ENCODE data around the gene TGFBR3L.

Gene TGFBR3L

DNA sequence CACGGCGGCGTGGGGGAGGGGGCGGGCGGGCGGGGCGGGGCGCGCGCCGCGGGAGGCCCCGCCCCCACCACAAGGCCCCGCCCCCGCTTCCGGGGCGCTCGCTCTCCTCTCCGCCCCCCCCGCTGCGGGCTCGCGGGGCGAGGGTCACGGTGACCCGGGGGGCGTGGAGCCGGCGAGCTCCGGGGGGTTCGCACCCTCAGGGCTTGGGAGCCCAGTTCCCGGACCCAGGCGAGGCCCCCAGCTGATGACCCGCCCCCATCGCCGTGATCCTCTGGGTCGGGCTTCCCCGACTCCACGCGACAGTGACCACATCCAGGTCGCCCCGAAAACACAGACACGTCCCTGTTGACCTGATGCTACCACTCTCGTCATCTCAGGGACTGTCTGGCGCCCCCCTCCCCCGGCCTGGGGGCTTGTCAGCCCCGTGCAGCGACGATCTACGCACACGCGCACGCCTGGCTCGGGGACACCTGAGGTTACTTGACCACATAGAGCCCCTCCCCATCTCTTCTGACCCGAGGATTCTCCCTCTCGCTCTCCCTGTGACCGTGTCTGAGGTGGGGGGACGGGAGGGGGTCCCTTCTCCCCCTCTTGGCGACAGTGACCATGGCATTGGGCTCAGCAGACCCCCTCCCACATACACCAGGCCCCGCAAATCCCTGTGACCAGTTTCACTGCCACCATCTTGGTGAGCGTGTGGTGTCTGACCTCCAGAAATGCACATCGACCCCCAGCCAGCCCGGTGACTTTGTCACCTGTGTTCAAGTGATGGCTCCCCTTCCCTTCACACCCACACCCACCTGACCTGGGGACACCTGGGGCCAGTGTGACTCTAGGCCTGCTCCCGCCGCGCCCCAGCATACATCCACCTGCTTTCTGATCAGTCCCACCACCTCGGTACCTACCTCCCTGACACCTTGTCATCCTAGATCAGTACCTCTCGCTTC lies 10.3 kb upstream of the TGFBR3L start:
- peak; percentile 88 for DNase-seq (ENCODE audit: low spot score)

- no peak for DNase-seq (ENCODE audit: low spot score)
These were observed 9.4 kb upstream of the TGFBR3L start for GRCh38 chr19:7905268-7905667.

DNA sequence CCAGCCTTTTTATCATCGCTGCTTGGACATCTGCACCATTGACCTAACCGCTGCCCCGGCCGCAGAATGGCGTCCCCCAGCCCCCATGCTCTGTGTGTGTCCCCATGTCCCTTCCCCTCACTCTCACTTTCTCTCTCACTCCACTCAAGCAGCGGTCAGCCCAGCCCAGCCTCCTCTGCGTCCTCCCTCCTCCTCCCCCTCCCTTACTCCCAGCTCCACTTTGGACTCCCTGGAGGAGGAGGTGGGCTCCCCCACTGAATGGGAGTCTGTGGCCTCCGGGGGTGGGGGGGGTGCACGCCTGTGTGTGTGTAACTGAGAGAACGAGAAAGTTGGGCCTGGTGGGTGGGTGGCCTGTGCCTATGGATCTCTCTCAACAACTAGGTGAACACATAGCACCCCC lies 8.8 kb upstream of the TGFBR3L start:
- DNase-seq (ENCODE audit: low spot score): no peak

- no peak for DNase-seq (ENCODE audit: low spot score)
These were observed 7.5 kb upstream of the TGFBR3L start for GRCh38 chr19:7907122-7907521.

DNA sequence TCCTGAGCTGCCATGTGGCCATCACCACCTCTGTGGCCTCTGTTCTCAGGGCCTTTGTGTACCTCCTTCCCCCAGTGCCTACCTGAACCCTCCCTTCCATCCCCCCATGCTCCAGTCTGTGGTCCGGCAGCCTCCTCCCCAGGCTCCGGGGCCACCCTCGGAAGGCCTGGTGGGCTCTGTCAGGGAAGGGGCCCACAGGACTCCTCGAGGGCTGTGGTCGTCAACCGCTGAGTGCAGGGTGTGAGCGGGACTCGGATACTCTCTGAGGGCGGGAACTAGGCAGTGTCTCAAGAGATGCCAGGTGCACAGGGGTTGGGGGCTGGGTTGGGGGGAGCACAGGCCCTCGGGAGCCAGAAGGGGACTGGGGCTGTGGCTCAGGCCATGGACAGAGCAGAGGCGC lies 7.1 kb upstream of the TGFBR3L start:
- no peak for DNase-seq (ENCODE audit: low spot score)

DNA sequence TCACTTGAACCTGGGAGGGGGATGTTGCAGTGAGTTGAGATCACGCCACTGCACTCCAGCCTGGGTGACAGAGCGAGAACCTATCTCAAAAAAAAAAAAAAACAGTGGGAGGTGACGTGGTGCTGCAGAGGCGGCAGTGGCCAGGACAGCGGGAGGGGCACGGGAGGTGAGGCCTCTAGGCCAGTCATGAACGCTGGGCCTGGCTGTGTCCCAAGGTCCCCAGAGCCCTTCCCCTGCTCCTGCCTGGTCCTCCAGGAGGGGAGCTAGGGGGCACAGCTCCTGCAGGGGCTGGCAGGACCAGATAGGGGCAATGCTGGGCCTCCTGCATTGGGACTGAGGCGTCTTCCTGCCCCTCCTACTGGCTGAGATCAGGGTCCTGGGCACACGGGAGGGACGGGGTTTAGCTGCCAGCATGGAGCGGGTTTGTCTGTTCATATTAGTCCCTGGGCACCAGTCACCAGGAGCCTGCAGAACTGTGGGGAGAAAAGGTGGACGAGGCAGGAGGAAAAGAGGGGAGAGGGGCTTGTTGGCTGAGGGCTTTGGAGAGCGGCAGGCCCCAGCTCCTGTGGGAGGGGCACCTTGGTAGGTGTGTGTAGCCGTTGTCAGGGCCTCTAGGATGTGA lies 6.4 kb upstream of the TGFBR3L start:
- DNase-seq (ENCODE audit: low spot score): no peak

DNA sequence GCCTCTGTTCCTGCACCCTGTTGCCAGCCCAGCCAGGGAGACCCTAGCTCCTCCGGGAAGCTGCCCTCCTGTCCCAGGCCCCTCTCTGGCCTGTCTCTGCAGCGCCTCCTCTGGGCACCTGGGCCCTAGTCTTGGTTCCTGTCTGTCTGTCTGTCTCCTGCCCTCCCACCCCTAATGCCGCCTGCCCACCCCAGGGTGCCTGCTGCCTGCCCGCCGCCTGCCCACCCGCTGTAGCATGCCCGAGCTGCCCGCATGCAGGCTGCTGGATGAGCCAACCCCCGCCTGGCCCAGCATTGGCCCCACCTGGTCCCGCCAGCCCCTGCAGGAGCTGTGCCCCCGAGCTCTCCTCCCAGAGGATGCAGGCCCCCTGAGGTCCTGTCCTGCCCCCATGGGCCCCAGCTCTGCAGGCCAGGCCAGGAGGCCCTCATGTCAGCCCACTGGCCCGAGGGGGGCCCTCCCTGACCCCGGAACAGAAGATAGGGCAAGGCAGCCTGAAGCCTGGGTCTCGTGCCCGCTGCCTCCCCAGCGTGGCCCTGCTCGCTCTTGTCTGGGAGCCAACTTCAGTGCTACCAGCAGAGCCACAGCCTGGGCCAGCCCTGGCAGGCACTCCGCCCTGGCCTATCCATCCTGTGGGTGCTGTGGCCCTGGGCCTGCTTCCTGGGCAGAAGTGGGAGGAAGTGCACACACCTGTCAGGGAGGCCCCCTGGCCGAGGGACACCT lies 5.7 kb upstream of the TGFBR3L start:
- no peak for DNase-seq (ENCODE audit: low spot score)

DNA sequence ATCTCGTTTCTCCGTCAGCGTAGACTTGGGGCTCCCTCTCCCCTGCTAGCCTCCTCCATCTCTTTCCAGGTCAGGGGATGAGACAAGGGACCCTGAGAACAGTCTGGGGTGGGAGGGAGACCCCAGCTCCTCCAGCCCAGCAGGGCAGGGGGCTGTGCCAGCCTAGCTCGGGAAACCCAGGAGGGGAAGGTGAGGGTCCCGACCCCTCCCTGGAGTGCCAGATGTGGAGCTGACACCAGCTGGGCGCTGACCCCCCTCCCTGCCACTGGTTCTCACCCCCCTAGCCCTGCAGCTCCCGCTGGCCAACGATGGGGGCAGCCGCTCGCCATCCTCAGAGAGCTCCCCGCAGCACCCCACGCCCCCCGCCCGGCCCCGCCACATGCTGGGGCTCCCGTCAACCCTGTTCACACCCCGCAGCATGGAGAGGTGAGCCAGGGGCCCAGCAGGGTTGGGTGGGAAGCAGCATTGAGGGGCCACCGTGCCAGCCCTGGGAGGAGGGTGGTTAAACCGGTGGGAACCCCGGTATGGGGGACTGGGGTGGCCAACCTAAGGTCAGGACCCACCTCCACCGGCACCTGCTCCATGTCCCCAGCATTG lies 5.1 kb upstream of the TGFBR3L start:
- no peak for DNase-seq (ENCODE audit: low spot score)

- DNase-seq (ENCODE audit: low spot score): no peak
These were observed 4.1 kb upstream of the TGFBR3L start for GRCh38 chr19:7910321-7911161.

- DNase-seq (ENCODE audit: low spot score): no peak
These were observed 3.0 kb upstream of the TGFBR3L start for GRCh38 chr19:7911508-7912143.

DNA sequence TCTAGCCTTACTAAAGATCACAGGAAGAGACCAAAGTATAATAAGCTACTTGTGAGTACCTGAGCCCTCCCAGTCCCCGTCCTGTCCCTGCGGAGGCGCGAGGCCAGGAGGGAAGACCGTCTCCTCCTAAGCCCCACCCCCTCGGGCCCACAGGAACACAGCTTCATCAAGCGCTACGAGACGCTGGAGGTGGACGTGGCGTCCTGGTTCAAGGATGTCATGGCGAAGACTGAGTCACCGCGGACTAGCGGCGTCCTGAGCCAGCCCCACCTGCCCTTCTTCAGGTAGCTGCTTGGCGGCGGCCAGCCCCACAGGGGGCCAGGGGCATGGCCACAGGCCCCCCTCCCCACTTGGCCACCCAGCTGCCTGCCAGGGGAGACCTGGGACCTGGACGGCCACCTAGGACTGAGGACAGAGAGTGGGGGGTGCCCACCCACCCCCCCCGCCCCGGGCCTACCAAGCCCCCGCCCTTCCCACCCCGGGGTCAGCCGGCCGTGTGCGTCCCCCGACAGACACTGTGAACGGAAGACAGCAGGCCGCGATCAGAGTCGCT lies 2.4 kb upstream of the TGFBR3L start:
- no peak for DNase-seq (ENCODE audit: low spot score)

DNA sequence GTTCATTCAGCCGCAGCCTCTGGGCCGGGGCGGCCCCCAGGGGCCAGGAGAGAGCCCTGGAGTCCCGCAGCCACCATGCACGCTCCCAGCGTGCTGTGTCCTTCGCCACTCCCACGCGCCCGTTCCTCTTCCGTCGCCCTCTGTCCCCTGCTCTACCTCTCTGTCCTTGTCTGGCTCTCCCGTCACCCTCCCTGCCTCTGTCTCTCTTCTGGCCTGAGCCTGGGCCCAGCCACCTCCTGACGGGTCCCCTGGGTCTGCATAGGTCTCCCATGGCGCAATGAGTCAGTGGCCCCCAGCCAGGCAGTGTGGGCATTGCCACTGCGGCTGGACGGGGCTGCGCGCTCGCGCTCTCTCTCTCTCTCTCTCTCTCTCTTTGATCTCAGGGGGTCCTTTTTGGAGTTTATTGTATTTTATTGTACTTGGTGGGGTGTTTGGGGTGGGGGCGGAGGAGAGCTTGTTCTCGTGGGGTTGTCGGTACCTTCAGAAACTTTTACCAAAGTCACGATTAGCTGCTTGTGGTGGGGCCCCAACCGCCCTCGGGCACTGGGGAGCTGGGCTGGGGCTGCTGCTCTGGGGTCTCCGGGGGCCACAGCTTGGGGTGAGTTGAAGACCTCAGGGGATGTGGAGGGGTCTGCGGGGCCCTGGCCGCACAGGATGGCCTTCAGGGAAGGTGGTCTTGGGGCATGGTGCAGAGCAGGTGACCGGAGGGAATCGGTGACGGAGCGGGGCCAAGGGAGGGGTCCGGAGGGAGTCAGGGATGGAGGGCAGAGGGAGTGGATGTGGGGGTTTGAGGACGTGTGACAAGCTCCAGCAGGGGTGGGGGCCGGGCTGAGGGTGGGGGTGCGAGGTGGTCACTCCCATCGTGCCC lies 1.7 kb upstream of the TGFBR3L start:
- no peak for DNase-seq (ENCODE audit: low spot score)

GRCh38 chr19:7913652-7914051 lies 978 bp upstream of the TGFBR3L start:
- no peak for DNase-seq (ENCODE audit: low spot score)

DNA sequence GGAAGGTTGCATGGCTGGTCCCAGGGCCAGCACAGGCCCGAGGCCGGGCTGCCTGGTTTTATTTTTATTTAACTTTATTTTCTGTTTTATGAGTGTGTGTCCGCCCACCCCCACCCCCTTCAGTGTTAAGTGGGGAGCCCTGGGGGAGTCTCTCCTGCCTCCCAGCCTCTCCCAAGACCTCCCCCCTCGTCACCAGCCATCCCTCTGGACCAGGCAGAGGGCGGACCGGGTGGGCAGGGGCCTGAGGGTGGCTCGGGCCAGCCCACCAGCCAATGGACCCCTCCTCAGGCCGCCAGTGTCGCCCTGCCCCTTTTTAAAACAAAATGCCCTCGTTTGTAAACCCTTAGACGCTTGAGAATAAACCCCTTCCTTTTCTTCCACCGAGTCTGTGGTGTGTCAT lies 531 bp upstream of the TGFBR3L start:
- no peak for DNase-seq (ENCODE audit: low spot score)

- no peak for DNase-seq (ENCODE audit: low spot score)
These were observed 846 bp downstream of the TGFBR3L start for GRCh38 chr19:7915250-7916102.

DNA sequence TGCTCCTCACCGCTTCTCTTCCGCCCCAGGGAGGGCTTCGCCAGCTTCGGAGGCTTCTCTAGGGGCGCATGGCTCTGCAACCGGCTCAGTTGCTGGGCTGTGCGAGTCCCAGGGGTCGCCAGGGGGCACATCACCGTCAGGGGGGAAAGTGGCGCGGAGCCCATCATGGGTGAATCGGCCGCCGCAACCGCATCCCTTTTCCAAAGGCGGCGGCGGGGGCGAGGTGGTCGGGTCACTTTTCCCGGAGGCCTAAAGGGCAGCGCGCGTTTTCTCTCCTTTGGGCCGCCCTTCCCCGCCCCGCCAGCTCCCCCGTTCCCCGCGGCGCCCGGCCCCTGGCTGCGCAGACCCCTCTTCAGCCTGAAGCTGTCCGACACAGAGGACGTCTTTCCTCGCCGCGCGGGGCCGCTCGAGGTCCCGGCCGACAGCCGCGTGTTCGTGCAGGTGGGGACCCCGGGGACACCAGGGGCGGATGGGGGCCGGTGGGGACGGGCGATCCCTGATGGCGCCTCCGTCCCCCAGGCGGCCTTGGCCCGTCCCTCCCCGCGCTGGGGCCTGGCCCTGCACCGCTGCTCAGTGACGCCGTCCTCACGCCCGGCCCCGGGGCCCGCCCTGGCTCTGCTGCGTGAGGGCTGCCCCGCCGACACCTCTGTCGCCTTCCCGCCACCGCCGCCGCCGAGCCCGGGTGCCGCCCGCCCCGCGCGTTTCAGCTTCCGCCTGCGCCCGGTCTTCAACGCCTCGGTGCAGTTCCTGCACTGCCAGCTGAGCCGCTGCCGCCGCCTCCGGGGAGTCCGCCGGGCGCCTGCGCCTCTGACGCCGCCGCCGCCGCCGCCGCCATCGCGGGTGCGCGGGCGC lies 1.7 kb downstream of the TGFBR3L start:
- no peak for DNase-seq (ENCODE audit: low spot score)

DNA sequence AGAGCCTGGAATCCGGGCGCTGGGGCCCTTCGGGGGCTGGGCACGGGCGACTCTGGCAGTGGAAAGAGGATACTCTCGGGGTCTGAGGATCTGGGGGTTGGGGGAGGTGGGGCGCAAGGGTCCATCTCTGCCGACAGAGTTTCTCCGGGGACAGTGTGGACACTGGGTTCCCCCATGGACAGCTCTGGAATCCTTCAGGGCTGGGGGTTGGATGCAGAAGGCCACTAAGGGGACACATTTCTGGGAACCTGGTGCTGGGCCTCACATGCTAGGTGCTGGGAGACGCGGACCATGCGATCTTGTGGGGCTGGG lies 2.3 kb downstream of the TGFBR3L start:
- DNase-seq (ENCODE audit: low spot score): no peak
